Omental fat pad (tissue), 4 donors: Measurements from ENCODE around the gene COX6B2. TPM values are rescaled to one million over a fixed set of nuclear protein-coding genes. Genes with fewer than 3 reads are reported as not detected.

Source experiments
- ATAC-seq: fragments of 150-250 bp; one replicate; pipeline ENCODE4 v1.9.1; 2016; ENCODE audit warnings: mild to moderate bottlenecking, moderate library complexity; ENCODE audit not compliant: low FRiP score
- DNase-seq: peaks from one replicate; pipeline ENCODE4 v3.0.0-alpha.2; 2019; ENCODE audit warnings: low spot score
- CTCF ChIP-seq, 3 donors: fragments of 450-650 bp; IDR thresholded peaks; one replicate each; pipeline ENCODE4 v1.5.1; 2016 to 2017; ENCODE audit warnings: antibody characterized with exemption in 3 of 3, mild to moderate bottlenecking in 3 of 3, moderate library complexity in 2 of 3
- total RNA-seq, 4 donors: library from RNA; depleted of rRNA; stranded (reverse); fragments of >200 nt; gene quantifications; one replicate each; pipeline ENCODE4 v1.1.0, GENCODE V29; 2016

Gene COX6B2
- total RNA-seq, 4 donors from 2014 or later = 0.56 TPM; not detected in 3

- DNase-seq (no peak), ATAC-seq (no peak)
- TF ChIP-seq CTCF (IDR thresholded peaks at IDR 0.05) = no peak
These were observed 4.0 kb upstream of the COX6B2 start for GRCh38 chr19:55358493-55358892.

GRCh38 chr19:55355213-55355821 lies 798 bp upstream of the COX6B2 start:
- ATAC-seq (peak; percentile 33), DNase-seq (no peak)
- TF ChIP-seq CTCF (IDR thresholded peaks at IDR 0.05) = no peak

GRCh38 chr19:55353803-55354697 lies 469 bp downstream of the COX6B2 start:
- DNase-seq (peak; percentile 48), ATAC-seq (peak; percentile 89)
- TF ChIP-seq CTCF (IDR thresholded peaks at IDR 0.05) = no peak

GRCh38 chr19:55353356-55353802 lies 1.1 kb downstream of the COX6B2 start:
- DNase-seq (no peak), ATAC-seq (no peak)
- no peak for TF ChIP-seq CTCF (IDR thresholded peaks at IDR 0.05)

- DNase-seq = no peak
- no peak for TF ChIP-seq CTCF (IDR thresholded peaks at IDR 0.05)
- ATAC-seq = no peak
These were observed 1.9 kb downstream of the COX6B2 start for GRCh38 chr19:55352549-55353145.

- DNase-seq = no peak
- no peak for TF ChIP-seq CTCF (IDR thresholded peaks at IDR 0.05)
These were observed 2.5 kb downstream of the COX6B2 start for GRCh38 chr19:55352040-55352439.

More at GRCh38 chr19:55352040-55352439, 2.5 kb downstream of the COX6B2 start:
- ATAC-seq = no peak
